H1 (cell line): Measurements from ENCODE around the gene FAT3. TPM values are rescaled to one million over a fixed set of nuclear protein-coding genes. Genes with fewer than 3 reads are reported as not detected.

Source experiments
- ATF3 ChIP-seq: IDR thresholded peaks from 2 replicates; pipeline ENCODE4 v1.6.1; 2011; ENCODE audit warnings: low read depth, mild to moderate bottlenecking, low read length; ENCODE audit not compliant: insufficient read depth
- FOSL1 ChIP-seq: IDR thresholded peaks from 2 replicates; pipeline ENCODE4 v1.6.1; 2011; ENCODE audit warnings: mild to moderate bottlenecking, low read depth, low read length, moderate library complexity; ENCODE audit not compliant: insufficient read depth
- RXRA ChIP-seq: IDR thresholded peaks from 2 replicates; pipeline ENCODE4 v1.6.1; 2011; ENCODE audit warnings: low read depth, mild to moderate bottlenecking, low read length, moderate library complexity; ENCODE audit not compliant: insufficient read depth
- SIRT6 ChIP-seq: IDR thresholded peaks from one replicate; pipeline ENCODE4 v1.7.1; 2012; ENCODE audit warnings: low read length, inconsistent platforms
- SIX5 ChIP-seq: IDR thresholded peaks from 2 replicates; pipeline ENCODE4 v1.6.1; 2011; ENCODE audit warnings: mild to moderate bottlenecking, low read depth, low read length
- polyA plus RNA-seq, 7 experiments: library from polyadenylated mRNA; depleted of rRNA in 3 of 7; stranded (reverse) in 5 of 7; unstranded in 2 of 7; fragments of >200 nt in 5 of 7; fragments of 200-250 nt in 2 of 7; gene quantifications; 1 replicate in 5 of 7; 2 replicates in 1 of 7; 4 replicates in 1 of 7; pipeline versions ENCODE4 v1.2.1 to v1.2.3, GENCODE V29; 2011 to 2013; ENCODE audit warnings: missing spikeins in 2 of 7, mixed read lengths in 2 of 7
- total RNA-seq: library from RNA; stranded (reverse); fragmentation: NEBNext Ultra II Directional; extraction: Animal tissue kit (Norgen Biotek cat#: 25700); gene quantifications from 2 replicates; pipeline ENCODE4 v1.2.1, GENCODE V29; 2021

FAT3 gene
- total and polyA plus RNA-seq, 2 of the 8 experiments (the other 6 are each of a cell fraction or from before 2014, with no cell fraction given) = 7.2 to 18.4 TPM

DNA sequence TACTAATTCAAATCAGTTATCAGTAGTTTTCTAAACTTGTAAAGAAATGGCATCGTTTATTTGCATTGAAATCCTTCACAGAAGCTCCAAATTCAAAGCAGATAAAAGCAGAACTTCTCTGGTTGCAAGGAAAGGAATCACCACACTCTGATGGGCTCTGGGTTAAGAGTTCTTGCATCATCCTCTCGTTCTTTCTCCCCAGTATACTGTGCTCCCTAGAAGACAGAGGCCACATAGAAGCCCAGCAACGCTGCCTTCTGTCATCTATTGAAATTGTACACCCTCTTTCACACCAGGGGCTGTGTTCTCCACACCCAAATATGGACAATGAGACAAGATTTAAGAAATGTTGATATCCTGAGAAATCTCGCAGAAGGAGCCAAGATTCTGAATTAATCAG, 29.3 kb downstream of the FAT3 start (continued):
- TF ChIP-seq RXRA (no peak), SIX5 (no peak), ATF3 (0 out of 2 replicates have a peak, but pooled peaks have one; percentile 40), FOSL1 (no peak), SIRT6 (no peak)
- TF ChIP-seq, all 59 proteins: peak for 3
